ENCODE results near the gene GPSM1.
A peak's percentile ranks its signal among the peaks of the same experiment; 100 is the strongest.

The GPSM1 gene

DNA sequence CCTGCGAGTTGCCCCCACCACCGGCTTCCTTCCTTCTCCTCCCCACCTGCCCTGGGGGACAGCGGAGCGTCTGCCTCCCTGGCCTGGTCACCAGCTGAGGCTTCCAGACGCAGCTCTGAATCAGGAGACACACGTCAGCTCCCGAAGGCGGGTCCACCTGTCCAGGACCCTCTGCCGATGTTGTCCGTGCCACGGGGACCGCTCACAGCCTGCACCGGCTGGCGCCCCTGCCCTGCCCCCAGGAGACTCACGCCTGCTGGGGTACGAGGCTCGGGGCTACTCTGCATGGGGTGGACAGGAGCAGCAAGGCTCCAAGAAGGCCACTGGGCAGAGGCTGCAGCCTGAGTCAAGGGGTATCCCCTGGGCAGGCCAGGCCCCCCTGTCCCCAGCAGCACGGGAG lies 21.5 kb upstream of the GPSM1 start:
- DNase-seq: no peak

DNA sequence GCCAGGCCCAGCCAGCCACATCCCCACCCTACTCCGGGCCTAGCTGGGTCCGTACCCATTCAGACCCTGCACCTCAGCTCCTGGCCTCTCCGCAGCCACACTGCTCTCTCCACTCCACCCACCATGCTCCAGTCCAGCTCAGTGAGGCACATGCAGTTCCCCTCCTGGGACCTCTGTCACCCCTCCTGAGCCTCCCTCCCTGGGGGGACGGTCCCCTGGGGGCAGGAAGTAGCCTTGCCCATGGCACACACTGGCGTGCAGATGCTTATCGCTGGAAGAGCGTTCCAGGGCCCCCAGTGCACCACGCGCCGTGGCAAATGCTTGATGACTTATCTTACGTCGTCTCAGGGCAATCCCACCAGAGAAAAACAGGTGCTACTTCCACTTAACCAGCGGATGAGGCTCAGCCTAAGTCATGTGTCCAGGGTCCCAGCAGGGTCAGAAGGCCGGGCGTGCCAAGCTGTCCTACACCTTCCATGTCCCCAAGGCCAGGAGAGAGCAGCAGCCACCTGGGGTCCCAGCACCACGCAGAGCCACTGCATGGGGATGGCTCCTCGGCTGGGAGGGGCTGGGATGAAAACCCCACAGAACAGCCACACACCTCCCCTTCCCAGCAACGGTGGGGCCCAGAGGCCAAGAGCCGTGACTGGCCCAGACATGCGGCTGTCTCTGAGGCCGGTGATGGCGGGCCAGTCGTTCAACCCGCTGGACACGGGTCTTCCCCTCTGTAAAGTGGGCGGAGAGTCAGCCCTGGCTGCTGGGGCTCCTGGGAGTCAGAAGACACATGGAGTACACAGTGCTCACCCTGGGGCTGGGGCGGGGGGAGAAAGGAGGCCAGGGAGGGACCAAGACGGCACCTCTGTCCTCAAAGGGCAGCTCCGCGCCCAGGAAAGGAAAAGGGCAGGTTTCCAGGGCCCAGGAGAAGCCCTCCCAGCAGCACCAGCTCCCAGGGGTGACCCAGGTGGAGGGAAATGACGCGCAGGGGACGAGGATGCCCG lies 20.8 kb upstream of the GPSM1 start:
- DNase-seq: no peak

- no peak for DNase-seq
Observed at GRCh38 chr9:136307215-136307750, 20.1 kb upstream of the GPSM1 start.

GRCh38 chr9:136308006-136308701 lies 19.2 kb upstream of the GPSM1 start:
- no peak for DNase-seq

GRCh38 chr9:136308702-136309053 lies 18.7 kb upstream of the GPSM1 start:
- DNase-seq: no peak

- no peak for DNase-seq
Observed at GRCh38 chr9:136309101-136309801, 18.1 kb upstream of the GPSM1 start.

GRCh38 chr9:136309806-136310220 lies 17.5 kb upstream of the GPSM1 start:
- DNase-seq: no peak

GRCh38 chr9:136310273-136311030 lies 16.9 kb upstream of the GPSM1 start:
- no peak for DNase-seq

GRCh38 chr9:136311051-136312008 lies 16.0 kb upstream of the GPSM1 start:
- DNase-seq: no peak

GRCh38 chr9:136312009-136312375 lies 15.3 kb upstream of the GPSM1 start:
- DNase-seq: no peak

- DNase-seq: peak; percentile 40
Observed at GRCh38 chr9:136312436-136312835, 14.9 kb upstream of the GPSM1 start.

DNA sequence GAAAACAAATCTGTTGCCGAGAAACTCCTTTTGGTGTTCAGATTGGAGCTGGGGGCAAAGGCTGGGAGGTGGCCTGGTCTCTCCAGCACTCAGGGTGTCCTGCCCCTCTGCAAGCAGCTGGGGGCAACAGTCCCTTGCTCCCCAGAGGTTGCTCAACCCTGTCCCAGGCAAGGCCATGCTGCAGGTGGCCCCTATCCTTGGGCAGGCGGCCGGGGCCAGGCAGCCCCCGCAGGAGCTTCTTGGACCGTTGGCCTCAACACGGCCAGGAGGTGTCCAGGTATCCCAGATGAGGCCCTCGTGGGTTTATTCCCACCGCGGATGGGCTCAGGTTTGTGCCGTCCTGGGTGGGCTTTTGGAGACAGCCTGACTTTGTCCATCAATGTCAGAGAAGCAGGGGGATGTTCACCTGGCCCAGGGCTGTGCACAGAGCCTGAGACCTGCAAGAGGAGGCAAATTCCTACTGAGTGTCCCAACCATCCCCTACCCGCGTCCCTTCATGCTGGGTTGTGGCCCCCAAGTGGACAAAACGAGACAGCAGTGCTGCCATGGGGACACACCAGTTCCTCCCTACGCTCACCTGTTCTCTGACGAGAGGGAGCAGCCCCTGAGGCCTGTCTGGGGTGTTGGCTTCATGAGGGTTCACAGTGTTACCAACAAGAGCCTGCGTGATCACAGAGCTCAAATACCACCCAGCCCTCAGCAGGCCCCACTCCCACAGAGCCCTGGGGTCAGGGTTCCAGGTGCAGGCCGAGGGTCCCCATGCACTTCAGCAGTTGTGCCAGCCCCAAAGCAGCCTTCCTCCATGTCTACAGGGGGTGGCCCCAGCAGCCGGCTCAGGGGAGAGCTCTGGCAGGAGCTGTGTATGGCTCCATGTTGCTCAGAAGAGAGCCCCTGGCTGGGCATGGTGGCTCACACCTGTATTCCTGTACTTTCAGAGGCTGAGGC lies 14.0 kb upstream of the GPSM1 start:
- DNase-seq: no peak

GRCh38 chr9:136314056-136314416 lies 13.3 kb upstream of the GPSM1 start:
- DNase-seq: no peak

DNA sequence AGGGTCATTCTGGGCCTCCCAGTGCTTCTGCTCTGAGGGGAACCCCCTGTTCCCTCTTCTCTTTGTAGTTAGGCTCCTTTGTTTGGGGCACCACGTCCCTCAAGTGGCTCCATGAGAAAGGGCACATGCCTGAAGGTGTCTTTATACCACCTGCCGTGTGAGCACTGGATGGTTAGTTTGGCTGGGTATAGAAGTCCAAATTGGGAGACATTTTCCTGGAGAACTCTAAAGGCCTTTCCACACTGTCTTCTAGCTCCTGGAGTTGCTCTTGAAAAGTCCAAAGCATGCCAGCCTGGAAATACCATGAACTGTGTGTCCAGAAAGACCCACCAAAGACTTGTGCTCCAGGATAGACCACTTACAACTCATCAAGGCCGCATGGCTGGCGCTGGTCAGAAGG lies 12.4 kb upstream of the GPSM1 start:
- no peak for DNase-seq

DNA sequence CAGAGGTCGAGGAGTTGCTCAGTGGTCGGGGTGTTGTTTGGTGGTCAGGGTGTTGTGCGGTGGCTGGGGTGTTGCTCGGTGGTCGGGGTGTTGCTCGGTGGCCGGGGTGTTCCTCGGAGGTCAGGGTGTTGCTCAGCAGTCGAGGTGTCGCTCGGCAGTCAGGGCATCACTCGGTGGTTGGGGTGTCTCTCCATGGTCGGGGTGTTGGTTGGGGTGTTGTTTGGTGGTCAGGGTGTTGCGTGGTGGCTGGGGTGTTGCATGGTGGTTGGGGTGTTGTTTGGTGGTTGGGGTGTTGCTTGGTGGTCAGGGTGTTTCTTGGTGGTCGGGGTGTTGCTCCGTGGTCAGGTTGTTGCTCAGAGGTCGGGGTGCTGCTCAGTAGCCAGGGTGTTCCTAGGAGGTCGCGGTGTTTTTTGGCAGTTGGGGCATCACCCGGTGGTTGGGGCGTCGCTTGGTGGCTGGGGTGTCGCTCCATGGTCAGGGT lies 11.0 kb upstream of the GPSM1 start:
- no peak for DNase-seq

DNA sequence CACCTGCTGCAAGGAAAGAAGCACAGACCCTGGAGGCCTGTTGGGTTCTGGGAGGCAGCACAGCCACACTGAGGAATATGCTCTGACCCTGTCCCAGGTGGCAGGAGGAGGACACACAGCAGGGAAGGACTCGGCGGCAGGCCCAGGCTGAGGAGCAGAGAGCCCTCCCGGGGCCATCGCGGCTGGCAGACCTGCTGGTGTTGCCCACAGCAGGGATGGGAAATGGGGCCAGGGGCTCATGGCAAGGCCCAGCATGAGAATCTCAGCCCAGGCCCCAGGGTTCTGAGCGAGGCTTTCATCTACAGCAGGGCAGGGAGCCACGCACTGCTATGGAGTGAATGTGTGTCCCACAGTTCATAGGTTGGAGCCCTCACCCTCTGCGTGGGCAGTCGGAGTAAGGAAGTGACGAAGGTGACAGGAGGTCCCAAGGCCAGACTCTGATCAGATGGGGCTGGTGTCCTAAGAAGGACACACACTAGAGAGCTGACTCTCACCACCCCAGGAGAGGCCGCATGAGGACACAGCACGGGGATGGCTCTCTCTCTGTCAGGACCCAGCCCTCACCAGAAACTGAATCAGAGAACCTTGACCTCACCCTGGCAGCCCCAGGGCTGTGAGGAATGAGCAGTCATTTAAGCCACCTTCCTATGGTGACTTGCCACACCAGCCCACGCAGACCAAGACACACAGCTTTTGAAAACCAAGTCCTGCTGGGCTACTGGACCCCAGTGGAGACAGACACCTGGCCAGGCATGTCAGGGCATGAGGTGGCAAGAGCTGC lies 10.3 kb upstream of the GPSM1 start:
- no peak for DNase-seq

DNA sequence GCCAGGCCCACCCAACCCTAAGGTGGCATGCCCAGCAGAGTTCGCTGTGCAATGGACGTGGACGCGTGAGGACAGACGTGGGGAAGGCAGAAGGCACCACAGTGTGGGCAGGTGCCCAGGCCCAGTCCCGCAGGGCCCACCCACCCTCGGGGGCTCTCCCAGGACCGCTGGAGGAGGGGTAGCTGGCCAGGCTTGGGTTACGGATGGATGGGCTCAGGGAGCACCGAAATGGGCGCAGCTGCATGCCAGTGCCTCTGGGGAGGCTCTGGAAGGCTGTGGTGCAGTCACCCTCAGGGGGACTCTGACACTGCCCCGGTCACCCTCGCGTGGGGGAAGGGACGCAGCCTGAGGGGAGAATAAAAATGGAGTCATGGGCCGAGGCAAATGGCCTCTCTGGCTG lies 9.6 kb upstream of the GPSM1 start:
- no peak for DNase-seq

GRCh38 chr9:136318111-136318775 lies 9.1 kb upstream of the GPSM1 start:
- no peak for DNase-seq

DNA sequence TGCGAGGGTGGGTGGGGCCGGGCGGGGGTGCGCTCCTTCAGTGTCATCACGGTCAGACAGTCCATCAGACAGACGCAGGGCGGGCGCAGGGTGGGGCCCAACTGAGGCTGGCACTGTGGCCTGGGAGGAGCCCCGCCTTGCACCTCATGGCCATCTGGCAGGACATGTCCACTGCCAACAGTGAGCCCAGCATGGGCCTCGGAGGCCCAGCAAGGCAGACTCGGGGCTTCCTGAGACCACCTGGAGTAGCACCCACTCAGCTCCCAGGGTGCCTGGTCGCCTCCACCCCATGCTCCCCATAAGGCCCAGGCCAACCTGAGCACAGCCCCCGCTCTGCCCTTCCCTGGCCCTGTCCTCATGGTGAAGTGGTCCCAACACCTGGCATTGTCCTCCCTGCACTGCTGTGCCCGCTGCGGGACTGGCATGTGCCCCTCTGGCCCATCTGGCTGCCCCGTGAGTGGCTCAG lies 8.5 kb upstream of the GPSM1 start:
- no peak for DNase-seq

All from inflammatory macrophage treated with lipopolysaccharide for 4 hours (primary cell).